WI38 (cell line): Measurements from ENCODE around the gene LSM4.

Experiments used
- H3K4me3 ChIP-seq: 2 replicates; pipeline ENCODE4 v1.5.1; 2011; ENCODE audit warnings: low read depth, mild to moderate bottlenecking, control low read depth, low read length
- TF ChIP-seq, protein P1 (sequence below): IDR thresholded peaks from 2 replicates; pipeline ENCODE4 v1.5.1; 2012; ENCODE audit warnings: low read depth, mild to moderate bottlenecking, control low read depth, low read length

Gene LSM4

GRCh38 chr19:18279266-18279515 is 43.7 kb downstream of the LSM4 start:
- H3K4me3 ChIP-seq: peak overlapping the region; percentile 69
- TF ChIP-seq, protein P1, sequence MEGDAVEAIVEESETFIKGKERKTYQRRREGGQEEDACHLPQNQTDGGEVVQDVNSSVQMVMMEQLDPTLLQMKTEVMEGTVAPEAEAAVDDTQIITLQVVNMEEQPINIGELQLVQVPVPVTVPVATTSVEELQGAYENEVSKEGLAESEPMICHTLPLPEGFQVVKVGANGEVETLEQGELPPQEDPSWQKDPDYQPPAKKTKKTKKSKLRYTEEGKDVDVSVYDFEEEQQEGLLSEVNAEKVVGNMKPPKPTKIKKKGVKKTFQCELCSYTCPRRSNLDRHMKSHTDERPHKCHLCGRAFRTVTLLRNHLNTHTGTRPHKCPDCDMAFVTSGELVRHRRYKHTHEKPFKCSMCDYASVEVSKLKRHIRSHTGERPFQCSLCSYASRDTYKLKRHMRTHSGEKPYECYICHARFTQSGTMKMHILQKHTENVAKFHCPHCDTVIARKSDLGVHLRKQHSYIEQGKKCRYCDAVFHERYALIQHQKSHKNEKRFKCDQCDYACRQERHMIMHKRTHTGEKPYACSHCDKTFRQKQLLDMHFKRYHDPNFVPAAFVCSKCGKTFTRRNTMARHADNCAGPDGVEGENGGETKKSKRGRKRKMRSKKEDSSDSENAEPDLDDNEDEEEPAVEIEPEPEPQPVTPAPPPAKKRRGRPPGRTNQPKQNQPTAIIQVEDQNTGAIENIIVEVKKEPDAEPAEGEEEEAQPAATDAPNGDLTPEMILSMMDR: no peak

- H3K4me3 ChIP-seq: peak overlapping the region; percentile 69
These were observed 44.2 kb downstream of the LSM4 start for GRCh38 chr19:18278521-18279265.

DNA sequence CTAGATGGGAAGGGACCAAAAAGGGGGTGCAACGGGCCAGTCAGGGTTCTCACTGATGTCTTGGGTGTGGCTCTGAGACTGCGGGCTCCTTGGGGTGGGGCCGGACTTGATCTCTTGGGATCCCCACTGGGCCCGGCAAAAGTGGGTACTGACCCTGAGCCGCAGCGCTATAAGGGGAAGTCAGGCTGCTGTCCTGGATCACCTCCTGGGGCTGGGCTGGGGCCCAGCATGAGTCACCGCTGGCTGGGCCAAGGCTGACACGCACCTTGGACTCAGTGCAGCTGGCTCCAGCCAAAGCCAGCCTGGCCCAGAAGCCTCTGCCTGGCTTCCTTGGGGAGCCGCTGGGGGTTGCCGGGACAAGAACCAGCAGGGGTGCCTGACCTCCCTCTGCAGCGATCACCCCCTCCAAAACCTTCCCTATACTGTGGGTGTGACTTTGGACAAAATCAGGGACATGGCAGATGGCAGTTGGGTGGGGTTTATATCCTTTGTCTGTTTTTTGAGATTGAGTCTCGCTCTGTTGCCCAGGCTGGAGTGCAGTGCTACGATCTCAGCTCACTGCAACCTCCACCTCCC is 48.0 kb downstream of the LSM4 start:
- H3K4me3 ChIP-seq: no peak overlapping the region
- TF ChIP-seq, protein P1: no peak

More at GRCh38 chr19:18278521-18279265, 44.2 kb downstream of the LSM4 start:
- TF ChIP-seq, protein P1: peak; percentile 35; the same call in 1 of the 2 replicates

DNA sequence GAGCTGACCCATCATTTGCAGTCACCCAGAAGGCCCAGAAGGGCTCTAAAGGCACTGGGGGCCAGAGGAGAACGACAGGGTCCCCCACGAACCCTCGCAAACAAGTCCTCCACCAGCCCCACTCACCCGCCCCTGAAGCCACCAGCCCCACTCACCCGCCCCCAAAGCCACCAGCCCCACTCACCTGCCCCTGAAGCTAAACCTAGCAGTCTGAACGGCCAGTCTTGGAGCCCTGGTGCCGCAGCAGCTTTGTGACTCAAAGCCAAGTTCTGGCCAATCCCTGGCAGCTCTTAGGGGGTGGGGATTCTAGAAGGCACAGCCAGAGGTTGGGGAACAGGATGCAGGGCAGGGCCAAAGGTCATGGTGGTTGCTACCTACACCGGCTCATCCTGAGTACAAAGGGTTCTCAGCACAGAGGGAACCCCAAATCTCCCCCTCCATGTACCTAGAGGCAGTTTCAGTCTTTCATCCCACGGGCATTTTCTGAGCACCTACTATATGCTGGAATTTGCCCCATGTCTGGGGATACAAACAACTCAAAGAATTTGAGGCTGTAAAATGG is 48.6 kb downstream of the LSM4 start, which contains the start of gene IQCN:
Gene IQCN, minus strand, starts transcription at position 234 of the 562 bp plus-strand sequence. CDS start 4,974 bp downstream, outside the sequence.
- TF ChIP-seq, protein P1: no peak
- H3K4me3 ChIP-seq: no peak within 1 kb of the TSS

- TF ChIP-seq, protein P1: no peak
- no peak overlapping the region for H3K4me3 ChIP-seq
These were observed 49.2 kb downstream of the LSM4 start for GRCh38 chr19:18273561-18274218.

- TF ChIP-seq, protein P1: no peak
- no peak overlapping the region for H3K4me3 ChIP-seq
These were observed 51.4 kb downstream of the LSM4 start for GRCh38 chr19:18271433-18271841.

GRCh38 chr19:18270326-18270725 is 52.5 kb downstream of the LSM4 start:
- TF ChIP-seq, protein P1: no peak
- H3K4me3 ChIP-seq: no peak overlapping the region
